Activated naive CD4-positive, alpha-beta T cell treated with anti-CD3 and anti-CD28 coated beads, Interleukin-2, amount 10 ng/mL, durations not matched to agents 7 days and 5 days (primary cell): ENCODE measurements around the gene RBMS3.
A peak's percentile ranks its signal among the peaks of the same experiment; 100 is the strongest.

Source experiments
- CTCF ChIA-PET: fragments of 350-600 bp; sonication (Branson Sonifier 250); formaldehyde crosslinking; loops from one replicate; lab custom pipeline; 2021; ENCODE audit warnings: antibody characterized with exemption; lab: Charles Lee
- DNase-seq: peaks from one replicate; pipeline ENCODE4 v3.0.0-alpha.2; 2020
- H3K27ac Mint-ChIP-seq: one replicate; pipeline ENCODE4 v1.8.0; 2021; ENCODE audit warnings: mild to moderate bottlenecking, moderate library complexity, mixed read lengths
- H3K27me3 Mint-ChIP-seq: one replicate; pipeline ENCODE4 v1.8.0; 2021; ENCODE audit warnings: mild to moderate bottlenecking, mixed read lengths
- H3K36me3 Mint-ChIP-seq: one replicate; pipeline ENCODE4 v1.8.0; 2021; ENCODE audit warnings: mixed read lengths
- H3K4me1 Mint-ChIP-seq: one replicate; pipeline ENCODE4 v1.8.0; 2021; ENCODE audit warnings: mixed read lengths
- H3K4me3 Mint-ChIP-seq: one replicate; pipeline ENCODE4 v1.8.0; 2021; ENCODE audit warnings: mild to moderate bottlenecking, moderate library complexity, mixed read lengths
- H3K9me3 Mint-ChIP-seq: one replicate; pipeline ENCODE4 v1.8.0; 2021; ENCODE audit warnings: mixed read lengths

RBMS3 gene

GRCh38 chr3:29263476-29263875 lies 17.4 kb upstream of the RBMS3 start:
- Mint-ChIP-seq H3K9me3 (no peaks in the 10 kb centered on the region), H3K27ac (no peak overlapping the region), H3K4me3 (no peak overlapping the region), H3K4me1 (no peaks in the 10 kb centered on the region), H3K36me3 (no peaks in the 10 kb centered on the region), H3K27me3 (no peaks in the 10 kb centered on the region)
- CTCF ChIA-PET: no interaction called here
- no peak for DNase-seq

GRCh38 chr3:29265509-29266072 lies 15.3 kb upstream of the RBMS3 start:
- H3K27me3 Mint-ChIP-seq: no peaks in the 10 kb centered on the region
- no peaks in the 10 kb centered on the region for H3K36me3 Mint-ChIP-seq
- DNase-seq: no peak
- no peaks in the 10 kb centered on the region for H3K4me1 Mint-ChIP-seq
- CTCF ChIA-PET: no interaction called here
- no peak overlapping the region for H3K27ac Mint-ChIP-seq
- no peak overlapping the region for H3K4me3 Mint-ChIP-seq
- H3K9me3 Mint-ChIP-seq: no peaks in the 10 kb centered on the region

GRCh38 chr3:29267226-29267625 lies 13.6 kb upstream of the RBMS3 start:
- H3K27ac Mint-ChIP-seq: no peak overlapping the region
- no peaks in the 10 kb centered on the region for H3K4me1 Mint-ChIP-seq
- DNase-seq: no peak
- H3K27me3 Mint-ChIP-seq: no peaks in the 10 kb centered on the region
- H3K36me3 Mint-ChIP-seq: no peaks in the 10 kb centered on the region
- CTCF ChIA-PET: interaction anchor here (0.7 kb wide), 1 partner anchor 13 kb away, joined by 3 read pairs; no protein-coding TSS in a partner anchor
- H3K4me3 Mint-ChIP-seq: no peak overlapping the region
- no peaks in the 10 kb centered on the region for H3K9me3 Mint-ChIP-seq

- H3K9me3 Mint-ChIP-seq: no peaks in the 10 kb centered on the region
- H3K27me3 Mint-ChIP-seq: no peaks in the 10 kb centered on the region
- no peaks in the 10 kb centered on the region for H3K36me3 Mint-ChIP-seq
- DNase-seq: no peak
- no peaks in the 10 kb centered on the region for H3K4me1 Mint-ChIP-seq
- H3K4me3 Mint-ChIP-seq: no peak overlapping the region
- CTCF ChIA-PET: no interaction called here
- H3K27ac Mint-ChIP-seq: no peak overlapping the region
These were observed 12.2 kb upstream of the RBMS3 start for GRCh38 chr3:29268651-29269050.

- Mint-ChIP-seq H3K4me1 (peaks cover 2% of the 10 kb centered on the region), H3K9me3 (no peaks in the 10 kb centered on the region), H3K27me3 (no peaks in the 10 kb centered on the region), H3K27ac (no peak overlapping the region), H3K4me3 (no peak overlapping the region), H3K36me3 (no peaks in the 10 kb centered on the region)
- DNase-seq: no peak
- CTCF ChIA-PET: no interaction called here
These were observed 10.1 kb upstream of the RBMS3 start for GRCh38 chr3:29270752-29271151.

GRCh38 chr3:29271475-29271874 lies 9.4 kb upstream of the RBMS3 start:
- Mint-ChIP-seq H3K4me1 (peaks cover 2% of the 10 kb centered on the region), H3K36me3 (no peaks in the 10 kb centered on the region), H3K4me3 (no peak overlapping the region), H3K27me3 (no peaks in the 10 kb centered on the region), H3K27ac (no peak overlapping the region), H3K9me3 (no peaks in the 10 kb centered on the region)
- CTCF ChIA-PET: no interaction called here
- DNase-seq: no peak

- no peaks in the 10 kb centered on the region for H3K27me3 Mint-ChIP-seq
- H3K4me3 Mint-ChIP-seq: no peak overlapping the region
- H3K27ac Mint-ChIP-seq: no peak overlapping the region
- no peaks in the 10 kb centered on the region for H3K9me3 Mint-ChIP-seq
- H3K4me1 Mint-ChIP-seq: peaks cover 2% of the 10 kb centered on the region
- no peaks in the 10 kb centered on the region for H3K36me3 Mint-ChIP-seq
- DNase-seq: no peak
- CTCF ChIA-PET: no interaction called here
These were observed 6.2 kb upstream of the RBMS3 start for GRCh38 chr3:29274667-29275066.

- H3K36me3 Mint-ChIP-seq: no peaks in the 10 kb centered on the region
- H3K27ac Mint-ChIP-seq: no peak overlapping the region
- no peaks in the 10 kb centered on the region for H3K27me3 Mint-ChIP-seq
- peaks cover 3% of the 10 kb centered on the region for H3K4me1 Mint-ChIP-seq
- DNase-seq: no peak
- H3K9me3 Mint-ChIP-seq: no peaks in the 10 kb centered on the region
- no peak overlapping the region for H3K4me3 Mint-ChIP-seq
- CTCF ChIA-PET: no interaction called here
These were observed 5.6 kb upstream of the RBMS3 start for GRCh38 chr3:29275309-29275708.

GRCh38 chr3:29277249-29277648 lies 3.6 kb upstream of the RBMS3 start:
- no peaks in the 10 kb centered on the region for H3K36me3 Mint-ChIP-seq
- CTCF ChIA-PET: no interaction called here
- DNase-seq: no peak
- H3K27ac Mint-ChIP-seq: no peak overlapping the region
- H3K4me1 Mint-ChIP-seq: peaks cover 20% of the 10 kb centered on the region
- H3K27me3 Mint-ChIP-seq: peaks cover 13% of the 10 kb centered on the region
- H3K9me3 Mint-ChIP-seq: no peaks in the 10 kb centered on the region
- H3K4me3 Mint-ChIP-seq: no peak overlapping the region

GRCh38 chr3:29279286-29279685 lies 1.6 kb upstream of the RBMS3 start:
- CTCF ChIA-PET: interaction anchor here (1.1 kb wide), 1 partner anchor 12 kb away, joined by 3 read pairs; no protein-coding TSS in a partner anchor
- Mint-ChIP-seq H3K36me3 (no peaks in the 10 kb centered on the region), H3K27me3 (peaks cover 13% of the 10 kb centered on the region), H3K4me1 (peaks cover 31% of the 10 kb centered on the region), H3K4me3 (no peak overlapping the region), H3K27ac (no peak overlapping the region), H3K9me3 (no peaks in the 10 kb centered on the region)
- no peak for DNase-seq

- Mint-ChIP-seq H3K27me3 (peaks cover 13% of the 10 kb centered on the region), H3K27ac (no peak overlapping the region), H3K4me1 (peaks cover 29% of the 10 kb centered on the region), H3K36me3 (no peaks in the 10 kb centered on the region), H3K4me3 (no peak overlapping the region), H3K9me3 (no peaks in the 10 kb centered on the region)
- CTCF ChIA-PET: interaction anchor here (1.1 kb wide), 1 partner anchor 12 kb away, joined by 3 read pairs; no protein-coding TSS in a partner anchor
- DNase-seq: no peak
These were observed 1.1 kb upstream of the RBMS3 start for GRCh38 chr3:29279806-29280205.

- CTCF ChIA-PET: interaction anchor here (0.6 kb wide), 1 partner anchor 439 kb away, joined by 3 read pairs; no protein-coding TSS in a partner anchor
- H3K4me1 Mint-ChIP-seq: peaks cover 29% of the 10 kb centered on the region
- peak overlapping the region; percentile 67 for H3K4me3 Mint-ChIP-seq
- H3K36me3 Mint-ChIP-seq: no peaks in the 10 kb centered on the region
- no peak for DNase-seq
- H3K9me3 Mint-ChIP-seq: no peaks in the 10 kb centered on the region
- H3K27ac Mint-ChIP-seq: no peak overlapping the region
- peaks cover 13% of the 10 kb centered on the region for H3K27me3 Mint-ChIP-seq
These were observed 148 bp downstream of the RBMS3 start for GRCh38 chr3:29281094-29281343.

- DNase-seq: no peak
- Mint-ChIP-seq H3K4me3 (peak overlapping the region; percentile 67), H3K4me1 (peaks cover 29% of the 10 kb centered on the region), H3K27me3 (peaks cover 13% of the 10 kb centered on the region), H3K27ac (peak overlapping the region; percentile 45), H3K9me3 (no peaks in the 10 kb centered on the region), H3K36me3 (no peaks in the 10 kb centered on the region)
- CTCF ChIA-PET: interaction anchor here (0.6 kb wide), 1 partner anchor 438 kb away, joined by 3 read pairs; no protein-coding TSS in a partner anchor
These were observed 722 bp downstream of the RBMS3 start for GRCh38 chr3:29281344-29282241.

GRCh38 chr3:29282427-29283230 lies 1.8 kb downstream of the RBMS3 start:
- Mint-ChIP-seq H3K27ac (no peak overlapping the region), H3K4me3 (peak overlapping the region; percentile 20), H3K36me3 (no peaks in the 10 kb centered on the region), H3K4me1 (peaks cover 29% of the 10 kb centered on the region), H3K27me3 (peaks cover 13% of the 10 kb centered on the region), H3K9me3 (no peaks in the 10 kb centered on the region)
- DNase-seq: no peak
- CTCF ChIA-PET: no interaction called here
